Measurements from ENCODE around the gene PTTG2. TPM values are rescaled to one million over a fixed set of nuclear protein-coding genes. Genes with fewer than 3 reads are reported as not detected.

The PTTG2 gene
- polyA plus RNA-seq, 1 donor (not counting 4 experiments of a cell fraction or from before 2014, with no cell fraction given): not detected

GRCh38 chr4:37991623-37992410 lies 31.6 kb downstream of the PTTG2 start:
- Histone ChIP-seq H3K36me3 (ENCODE audit: control insufficient read depth in 2 of 2, extremely low read depth in 1 of 2, insufficient read depth in 2 of 2, low read length in 2 of 2) (no peaks in the 10 kb centered on the region), H3K9me1 (ENCODE audit: control insufficient read depth, extremely low read depth, insufficient read depth, low read length) (no peaks in the 10 kb centered on the region), H3K9me3 (ENCODE audit: control insufficient read depth, low read depth, low read length) (no peaks in the 10 kb centered on the region), H3K9ac (ENCODE audit: control insufficient read depth, extremely low read depth, insufficient read depth, low read length) (no peak overlapping the region), H4K20me1 (ENCODE audit: control insufficient read depth, extremely low read depth, insufficient read depth, low read length) (no peaks in the 10 kb centered on the region), H3K27ac (ENCODE audit: control insufficient read depth, insufficient read depth, low read length) (no peak overlapping the region), H2AFZ (ENCODE audit: control insufficient read depth, low read length) (no peak overlapping the region), H3K27me3 (ENCODE audit: control insufficient read depth, extremely low read depth, insufficient read depth, low read length) (no peaks in the 10 kb centered on the region), H3K79me2 (ENCODE audit: control insufficient read depth, insufficient read depth, low read length) (peaks cover 4% of the 10 kb centered on the region), H3K4me3 (ENCODE audit: control insufficient read depth in 2 of 3, extremely low read depth in 1 of 3, insufficient read depth in 2 of 3, low read depth in 1 of 3, low read length in 3 of 3) (no peak overlapping the region), H3K4me1 (ENCODE audit: control insufficient read depth, extremely low read depth, insufficient read depth, low read length) (no peaks in the 10 kb centered on the region), H3K4me2 (ENCODE audit: control insufficient read depth, extremely low read depth, insufficient read depth, low read depth, low read length) (no peak overlapping the region)
- DNase-seq (ENCODE audit: low read depth, low spot score): no peak
- TF ChIP-seq EZH2 (IDR thresholded peaks at IDR 0.05; ENCODE audit: low read length) (no peak), CTCF (optimal IDR thresholded peaks at IDR 0.05 in 1 of 3, IDR thresholded peaks at IDR 0.05 in 1 of 3, conservative IDR thresholded peaks at IDR 0.05 in 1 of 3; ENCODE audit: extremely low read depth in 1 of 3, insufficient read depth in 2 of 3, low read length in 3 of 3) (no peak)
- no peak for FAIRE-seq
- dilution Hi-C loops (cut with MboI; ENCODE audit: extremely low pct_ligation_motif_present, low sequenced_read_pairs): no loop called here

DNA sequence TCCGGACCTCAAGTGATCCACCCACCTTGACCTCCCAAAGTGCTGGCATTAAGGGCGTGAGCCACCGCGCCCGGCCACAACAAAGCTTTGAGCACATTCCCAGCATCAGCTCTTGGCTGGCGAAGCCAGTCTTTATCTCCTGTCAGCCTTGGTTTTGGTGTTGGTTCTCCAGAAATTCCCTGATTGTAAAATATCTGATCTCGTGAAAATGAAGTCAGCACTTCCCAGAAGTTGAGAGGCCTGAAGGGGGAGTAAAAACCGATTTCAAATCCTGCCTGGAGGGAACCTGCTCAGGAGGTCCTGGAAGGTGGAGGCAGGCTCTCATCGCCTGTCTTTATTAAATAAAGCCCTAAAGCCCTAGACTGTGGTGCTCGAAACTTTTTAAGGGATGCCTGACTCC lies 33.6 kb downstream of the PTTG2 start:
- dilution Hi-C loops (cut with MboI; ENCODE audit: extremely low pct_ligation_motif_present, low sequenced_read_pairs): no loop called here
- Histone ChIP-seq H2AFZ (ENCODE audit: control insufficient read depth, low read length) (no peak overlapping the region), H3K79me2 (ENCODE audit: control insufficient read depth, insufficient read depth, low read length) (peaks cover 5% of the 10 kb centered on the region), H3K27ac (ENCODE audit: control insufficient read depth, insufficient read depth, low read length) (no peak overlapping the region), H3K9ac (ENCODE audit: control insufficient read depth, extremely low read depth, insufficient read depth, low read length) (no peak overlapping the region), H3K4me3 (ENCODE audit: control insufficient read depth in 2 of 3, extremely low read depth in 1 of 3, insufficient read depth in 2 of 3, low read depth in 1 of 3, low read length in 3 of 3) (no peak overlapping the region), H3K4me1 (ENCODE audit: control insufficient read depth, extremely low read depth, insufficient read depth, low read length) (no peaks in the 10 kb centered on the region), H3K4me2 (ENCODE audit: control insufficient read depth, extremely low read depth, insufficient read depth, low read depth, low read length) (no peak overlapping the region), H4K20me1 (ENCODE audit: control insufficient read depth, extremely low read depth, insufficient read depth, low read length) (no peaks in the 10 kb centered on the region), H3K27me3 (ENCODE audit: control insufficient read depth, extremely low read depth, insufficient read depth, low read length) (no peaks in the 10 kb centered on the region), H3K36me3 (ENCODE audit: control insufficient read depth in 2 of 2, extremely low read depth in 1 of 2, insufficient read depth in 2 of 2, low read length in 2 of 2) (no peaks in the 10 kb centered on the region), H3K9me1 (ENCODE audit: control insufficient read depth, extremely low read depth, insufficient read depth, low read length) (no peaks in the 10 kb centered on the region), H3K9me3 (ENCODE audit: control insufficient read depth, low read depth, low read length) (no peaks in the 10 kb centered on the region)
- TF ChIP-seq EZH2 (IDR thresholded peaks at IDR 0.05; ENCODE audit: low read length): no peak
- TF ChIP-seq CTCF (optimal IDR thresholded peaks at IDR 0.05 in 1 of 3, IDR thresholded peaks at IDR 0.05 in 1 of 3, conservative IDR thresholded peaks at IDR 0.05 in 1 of 3; ENCODE audit: extremely low read depth in 1 of 3, insufficient read depth in 2 of 3, low read length in 3 of 3): no peak
- no peak for FAIRE-seq
- no peak for DNase-seq (ENCODE audit: low read depth, low spot score)
